CD4-positive, alpha-beta T cell (primary cell): ENCODE data around the gene SLC26A2. TPM values are rescaled to one million over a fixed set of nuclear protein-coding genes. Genes with fewer than 3 reads are reported as not detected.

Experiments
- ATAC-seq: fragments of 200-7000 bp; cut with Tn5 transposase; one replicate; pipeline ENCODE4 v1.10.0; 2022; ENCODE audit warnings: mild to moderate bottlenecking; ENCODE audit not compliant: poor library complexity
- CTCF ChIA-PET: fragments of 350-600 bp; sonication (Branson Sonifier 250); formaldehyde crosslinking; loops from one replicate; lab custom pipeline; 2021; ENCODE audit warnings: antibody characterized with exemption, inconsistent platforms; lab: Charles Lee
- POLR2A ChIA-PET: fragments of 350-600 bp; sonication (Branson Sonifier 250); formaldehyde crosslinking; loops from one replicate; lab custom pipeline; 2021; ENCODE audit warnings: antibody characterized with exemption, inconsistent platforms; lab: Charles Lee
- DNase-seq, 14 experiments: peaks; one replicate each; pipeline ENCODE4 v3.0.0-alpha.2; 2013 to 2020; ENCODE audit warnings: mixed read lengths in 2 of 14
- H3K27ac ChIP-seq, 2 donors: one replicate each; pipeline versions ENCODE4 v1.5.1 to v1.7.0; 2013; ENCODE audit warnings: low read length in 2 of 2, low read depth in 1 of 2, mild to moderate bottlenecking in 1 of 2
- H3K27me3 ChIP-seq, 2 experiments: 1 replicate in 1 of 2; 2 replicates in 1 of 2; pipeline versions ENCODE4 v1.6.1 to v1.7.0; 2013; ENCODE audit warnings: low read length in 2 of 2, control low read depth in 1 of 2, mild to moderate bottlenecking in 1 of 2, moderate library complexity in 1 of 2; ENCODE audit not compliant: insufficient read depth in 2 of 2, control insufficient read depth in 1 of 2
- H3K36me3 ChIP-seq: one replicate; pipeline ENCODE4 v1.6.1; 2013; ENCODE audit warnings: low read length, control low read depth; ENCODE audit not compliant: insufficient read depth
- H3K4me1 ChIP-seq: one replicate; pipeline ENCODE4 v1.6.1; 2013; ENCODE audit warnings: low read length, control low read depth; ENCODE audit not compliant: insufficient read depth
- H3K4me3 ChIP-seq: one replicate; pipeline ENCODE4 v1.5.1; 2013; ENCODE audit warnings: mild to moderate bottlenecking, low read length, moderate library complexity
- H3K9me3 ChIP-seq, 2 experiments: 1 replicate in 1 of 2; 2 replicates in 1 of 2; pipeline versions ENCODE4 v1.6.1 to v1.7.0; 2013; ENCODE audit warnings: low read length in 2 of 2, mild to moderate bottlenecking in 2 of 2, control low read depth in 1 of 2, moderate library complexity in 1 of 2; ENCODE audit not compliant: control insufficient read depth in 1 of 2, insufficient read depth in 1 of 2
- H3K27ac Mint-ChIP-seq: one replicate; pipeline ENCODE4 v1.8.0; 2020; ENCODE audit warnings: mixed read lengths
- H3K27me3 Mint-ChIP-seq: one replicate; pipeline ENCODE4 v1.8.0; 2021; ENCODE audit warnings: mixed read lengths
- H3K36me3 Mint-ChIP-seq: one replicate; pipeline ENCODE4 v1.8.0; 2021; ENCODE audit warnings: low read depth, mixed read lengths
- H3K4me1 Mint-ChIP-seq: one replicate; pipeline ENCODE4 v1.8.0; 2021; ENCODE audit warnings: low read depth, mixed read lengths
- H3K4me3 Mint-ChIP-seq: one replicate; pipeline ENCODE4 v1.8.0; 2020; ENCODE audit warnings: mild to moderate bottlenecking, mixed read lengths
- H3K9me3 Mint-ChIP-seq: one replicate; pipeline ENCODE4 v1.8.0; 2020; ENCODE audit warnings: mixed read lengths
- intact Hi-C, 2 experiments: fragments of 100-400 bp; cut with DNase I in 1 of 2; cut with micrococcal nuclease in 1 of 2; formaldehyde crosslinking; loops; one replicate each; pipeline versions ENCODE4 v1.15.1 to v1.9.0; 2023 to 2025; cut with DNase I, micrococcal nuclease
- total RNA-seq, 174 experiments: library from RNA in 2 of 174; stranded (reverse) in 2 of 174; gene quantifications; one replicate each; pipeline ENCODE4 v1.2.3 and lab custom pipeline; 2021 to 2026
- TF ChIP-seq, protein P1 (sequence below): fragments of 200-600 bp; IDR thresholded peaks from one replicate; pipeline ENCODE4 v1.8.0; 2022; ENCODE audit warnings: antibody characterized with exemption, mild to moderate bottlenecking

The SLC26A2 gene
- total RNA-seq, 2 experiments from 2014 or later: 2.8 to 4.2 TPM

DNA sequence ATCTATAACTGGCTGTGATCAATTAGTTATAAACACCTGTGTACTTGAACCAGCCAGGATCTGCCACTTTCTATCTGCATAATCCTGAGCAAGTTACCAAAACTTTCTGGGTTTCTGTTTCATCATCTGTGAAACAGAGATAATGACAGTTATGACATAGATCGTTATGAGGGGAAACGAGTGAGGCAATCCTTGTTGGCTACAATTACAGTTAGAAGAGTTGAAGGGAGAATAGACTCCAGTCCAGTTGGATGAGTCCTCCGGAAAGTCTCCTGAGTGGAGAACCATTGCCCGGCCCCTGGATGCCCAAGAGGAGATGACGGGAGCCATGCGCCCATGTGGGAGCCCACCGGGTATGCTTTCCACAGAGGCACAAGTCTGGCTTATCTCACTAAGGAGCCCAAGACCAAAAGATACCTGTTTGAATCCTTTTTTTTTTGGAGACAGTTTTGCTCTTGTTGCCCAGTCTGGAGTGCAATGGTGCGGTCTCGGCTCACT, 20.4 kb upstream of the SLC26A2 start:
- ATAC-seq (no peak), DNase-seq (peak in 2 of 14 experiments; percentile 29 to 38)
- POLR2A ChIA-PET: no interaction called here
- no peaks in the 10 kb centered on the region for H3K9me3 ChIP-seq
- Mint-ChIP-seq H3K9me3 (no peaks in the 10 kb centered on the region), H3K36me3 (no peaks in the 10 kb centered on the region), H3K4me3 (no peak overlapping the region), H3K4me1 (no peaks in the 10 kb centered on the region), H3K27me3 (peaks cover 15% of the 10 kb centered on the region), H3K27ac (no peak overlapping the region)
- no peaks in the 10 kb centered on the region for H3K4me1 ChIP-seq
- H3K27me3 ChIP-seq: no peaks in the 10 kb centered on the region
- no peak overlapping the region for H3K4me3 ChIP-seq
- no peaks in the 10 kb centered on the region for H3K36me3 ChIP-seq
- TF ChIP-seq, protein P1, sequence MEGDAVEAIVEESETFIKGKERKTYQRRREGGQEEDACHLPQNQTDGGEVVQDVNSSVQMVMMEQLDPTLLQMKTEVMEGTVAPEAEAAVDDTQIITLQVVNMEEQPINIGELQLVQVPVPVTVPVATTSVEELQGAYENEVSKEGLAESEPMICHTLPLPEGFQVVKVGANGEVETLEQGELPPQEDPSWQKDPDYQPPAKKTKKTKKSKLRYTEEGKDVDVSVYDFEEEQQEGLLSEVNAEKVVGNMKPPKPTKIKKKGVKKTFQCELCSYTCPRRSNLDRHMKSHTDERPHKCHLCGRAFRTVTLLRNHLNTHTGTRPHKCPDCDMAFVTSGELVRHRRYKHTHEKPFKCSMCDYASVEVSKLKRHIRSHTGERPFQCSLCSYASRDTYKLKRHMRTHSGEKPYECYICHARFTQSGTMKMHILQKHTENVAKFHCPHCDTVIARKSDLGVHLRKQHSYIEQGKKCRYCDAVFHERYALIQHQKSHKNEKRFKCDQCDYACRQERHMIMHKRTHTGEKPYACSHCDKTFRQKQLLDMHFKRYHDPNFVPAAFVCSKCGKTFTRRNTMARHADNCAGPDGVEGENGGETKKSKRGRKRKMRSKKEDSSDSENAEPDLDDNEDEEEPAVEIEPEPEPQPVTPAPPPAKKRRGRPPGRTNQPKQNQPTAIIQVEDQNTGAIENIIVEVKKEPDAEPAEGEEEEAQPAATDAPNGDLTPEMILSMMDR: no peak
- H3K27ac ChIP-seq: no peak overlapping the region
- intact Hi-C loops: no loop called here
- CTCF ChIA-PET: no interaction called here

DNA sequence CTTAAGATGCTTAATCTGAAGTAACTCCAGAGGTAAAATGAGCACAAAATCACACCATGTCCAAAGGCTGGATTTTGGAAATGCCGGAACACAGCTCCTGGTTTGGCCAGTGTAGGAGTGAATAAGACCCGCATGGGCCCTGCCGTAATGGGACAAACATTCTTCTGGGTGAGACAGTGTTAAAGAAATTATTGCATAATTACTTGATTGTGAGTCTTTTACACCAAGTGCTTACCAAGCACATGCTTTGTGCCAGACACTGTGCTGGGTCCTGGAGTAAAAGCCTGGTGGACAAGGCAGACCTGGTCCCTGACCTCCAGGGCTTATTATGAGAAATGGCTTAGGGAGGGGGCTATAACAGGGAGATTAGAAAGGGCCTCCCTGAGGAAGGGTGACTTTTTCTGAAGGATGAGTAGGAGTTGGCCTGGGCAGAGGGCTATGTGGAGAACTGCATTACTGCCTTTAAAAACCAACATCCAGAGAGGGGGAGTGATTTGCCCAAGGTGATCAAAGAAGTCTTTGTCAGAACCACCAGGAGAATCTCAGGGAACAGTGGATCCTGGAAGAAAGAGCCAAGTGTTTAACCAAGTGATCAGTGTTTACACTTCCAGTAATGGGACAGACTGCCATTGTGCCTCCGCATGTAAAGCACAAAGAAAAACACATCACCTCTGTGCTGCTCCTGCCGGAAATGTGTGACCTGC, 19.5 kb upstream of the SLC26A2 start:
- no peaks in the 10 kb centered on the region for H3K9me3 ChIP-seq
- CTCF ChIA-PET: no interaction called here
- Mint-ChIP-seq H3K9me3 (no peaks in the 10 kb centered on the region), H3K4me1 (no peaks in the 10 kb centered on the region), H3K27ac (no peak overlapping the region), H3K27me3 (peaks cover 5% of the 10 kb centered on the region), H3K36me3 (no peaks in the 10 kb centered on the region), H3K4me3 (no peak overlapping the region)
- no peak overlapping the region for H3K27ac ChIP-seq
- H3K27me3 ChIP-seq: no peaks in the 10 kb centered on the region
- TF ChIP-seq, protein P1: no peak
- H3K36me3 ChIP-seq: no peaks in the 10 kb centered on the region
- POLR2A ChIA-PET: no interaction called here
- H3K4me1 ChIP-seq: no peaks in the 10 kb centered on the region
- DNase-seq: no peak
- ATAC-seq: no peak
- no peak overlapping the region for H3K4me3 ChIP-seq
- intact Hi-C loops: no loop called here

DNA sequence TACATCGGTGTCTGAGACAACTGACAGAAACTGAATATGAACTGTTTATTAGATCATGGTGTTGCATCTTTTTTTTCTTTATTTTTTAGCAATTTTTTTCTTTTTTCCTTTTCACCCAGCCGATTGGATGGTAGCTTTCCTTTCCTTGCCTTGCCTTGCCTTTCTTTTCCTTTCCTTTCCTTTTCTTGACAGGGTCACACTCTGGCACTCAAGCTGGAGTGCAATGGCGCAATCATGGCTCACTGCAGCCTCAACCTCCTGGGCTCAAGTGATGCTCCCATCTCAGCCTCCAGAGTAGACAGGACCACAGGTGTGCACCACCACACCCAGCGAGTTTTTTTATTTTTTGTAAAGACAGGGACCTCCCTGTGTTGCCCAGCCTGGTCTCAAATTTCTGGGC, 18.8 kb upstream of the SLC26A2 start:
- no peaks in the 10 kb centered on the region for H3K27me3 ChIP-seq
- no peaks in the 10 kb centered on the region for H3K36me3 Mint-ChIP-seq
- no peaks in the 10 kb centered on the region for H3K9me3 ChIP-seq
- H3K4me3 Mint-ChIP-seq: no peak overlapping the region
- no peaks in the 10 kb centered on the region for H3K4me1 ChIP-seq
- TF ChIP-seq, protein P1: no peak
- H3K9me3 Mint-ChIP-seq: no peaks in the 10 kb centered on the region
- no peak overlapping the region for H3K4me3 ChIP-seq
- H3K27me3 Mint-ChIP-seq: peaks cover 3% of the 10 kb centered on the region
- ATAC-seq (no peak), DNase-seq (no peak)
- ChIA-PET CTCF (no interaction called here), POLR2A (no interaction called here)
- H3K27ac Mint-ChIP-seq: no peak overlapping the region
- H3K4me1 Mint-ChIP-seq: no peaks in the 10 kb centered on the region
- intact Hi-C loops: no loop called here
- H3K27ac ChIP-seq: no peak overlapping the region
- H3K36me3 ChIP-seq: no peaks in the 10 kb centered on the region
